K562 (cell line): ENCODE measurements around the gene ARID3A. TPM values are rescaled to one million over a fixed set of nuclear protein-coding genes. Genes with fewer than 3 reads are reported as not detected.
A peak's percentile ranks its signal among the peaks of the same experiment; 100 is the strongest.

ENCODE experiments used
- ATAC-seq: fragments of 200-7000 bp; cut with Tn5 transposase; 3 replicates; pipeline ENCODE4 v1.9.1; 2020; ENCODE audit warnings: moderate library complexity
- BruUV-seq: library from RNA; stranded (reverse); fragments of 400-500 nt; replicated peaks from 2 replicates; lab custom pipeline; 2021; lab: Mats Ljungman, UMichigan
- CTCF ChIA-PET: fragments of 300-600 bp; formaldehyde crosslinking; extraction: SDS; loops from one replicate; lab custom pipeline; 2021; ENCODE audit warnings: low intra/inter-chr PET ratio; lab: Yijun Ruan, JAX
- POLR2A ChIA-PET: fragments of 300-600, 350-650 bp; sonication (Branson Sonifier 250); formaldehyde crosslinking; extraction: SDS; loops from one replicate; lab custom pipeline; 2021; ENCODE audit warnings: antibody characterized with exemption, inconsistent platforms; lab: Yijun Ruan, JAX
- DNase-seq, 4 experiments: peaks; one replicate each; pipeline versions ENCODE4 v3.0.0 to v3.0.0-alpha.2; 2011 to 2018; ENCODE audit warnings: low spot score in 3 of 4, mixed read lengths in 3 of 4; ENCODE audit errors: extremely low read depth in 1 of 4
- FAIRE-seq: peaks from 2 replicates; lab custom pipeline; 2011; peaks lifted over from hg19 to GRCh38; lab: Jason Lieb, UNC
- H2AFZ ChIP-seq: 2 replicates; pipeline ENCODE4 v1.6.0; 2011; ENCODE audit warnings: low read depth, low read length, control low read depth, inconsistent platforms
- H3K27ac ChIP-seq: fragments of 200-600 bp; 3 replicates; pipeline ENCODE4 v1.8.0; 2011; ENCODE audit warnings: low read depth, mild to moderate bottlenecking, control low read depth, inconsistent platforms, low read length, moderate library complexity, mixed read lengths; ENCODE audit errors: extremely low read depth
- H3K27me3 ChIP-seq, 2 experiments: fragments of 300-600 bp in 1 of 2; 2 replicates in 1 of 2; 3 replicates in 1 of 2; pipeline versions ENCODE4 v1.6.0 to v1.8.0; 2011; ENCODE audit warnings: inconsistent platforms in 2 of 2, low read length in 2 of 2, mild to moderate bottlenecking in 1 of 2, mixed read lengths in 1 of 2, moderate library complexity in 1 of 2; ENCODE audit not compliant: control insufficient read depth in 2 of 2, insufficient read depth in 2 of 2
- H3K36me3 ChIP-seq: fragments of 300-600 bp; 3 replicates; pipeline ENCODE4 v1.8.0; 2011; ENCODE audit warnings: mild to moderate bottlenecking, low read length, inconsistent platforms; ENCODE audit not compliant: control insufficient read depth, insufficient read depth
- H3K4me1 ChIP-seq, 2 experiments: fragments of 200-600 bp in 1 of 2; replicated peaks in 1 of 2; 2 replicates in 1 of 2; 3 replicates in 1 of 2; pipeline versions ENCODE4 v1.5.1 to v1.8.0; 2011; ENCODE audit warnings: inconsistent platforms in 2 of 2, low read length in 2 of 2, mild to moderate bottlenecking in 1 of 2, mixed read lengths in 1 of 2, moderate library complexity in 1 of 2; ENCODE audit not compliant: control insufficient read depth in 2 of 2, insufficient read depth in 2 of 2
- H3K4me2 ChIP-seq: 2 replicates; pipeline ENCODE4 v1.6.1; 2011; ENCODE audit warnings: low read length, control low read depth, inconsistent platforms, mixed read lengths; ENCODE audit not compliant: insufficient read depth
- H3K4me3 ChIP-seq: fragments of 200-600 bp; sonication (generic), shearing (Covaris generic); 2 replicates; pipeline ENCODE4 v1.5.1; 2016; ENCODE audit warnings: control low read depth, inconsistent platforms
- H3K79me2 ChIP-seq: fragments of 200-600 bp; 3 replicates; pipeline ENCODE4 v1.8.0; 2011; ENCODE audit warnings: low read length, inconsistent platforms; ENCODE audit not compliant: control insufficient read depth, insufficient read depth
- H3K9ac ChIP-seq, 2 experiments: 2 replicates each; pipeline versions ENCODE4 v1.6.0 to v1.6.1; 2011; ENCODE audit warnings: low read depth in 2 of 2, low read length in 2 of 2, control low read depth in 1 of 2, inconsistent platforms in 1 of 2, mild to moderate bottlenecking in 1 of 2, mixed read lengths in 1 of 2; ENCODE audit not compliant: insufficient read depth in 1 of 2
- H3K9me1 ChIP-seq: one replicate; pipeline ENCODE4 v1.6.0; 2011; ENCODE audit warnings: inconsistent platforms, mild to moderate bottlenecking, low read length, moderate library complexity; ENCODE audit not compliant: control insufficient read depth, insufficient read depth
- H3K9me3 ChIP-seq: replicated peaks from 2 replicates; pipeline ENCODE4 v1.5.1; 2011; ENCODE audit warnings: low read depth, low read length, inconsistent platforms; ENCODE audit not compliant: control insufficient read depth, insufficient read depth
- H4K20me1 ChIP-seq: replicated peaks from 2 replicates; pipeline ENCODE4 v1.6.1; 2011; ENCODE audit warnings: low read length, inconsistent platforms, mixed read lengths; ENCODE audit not compliant: control insufficient read depth, insufficient read depth
- BMI1 ChIP-seq: fragments of 150-350 bp; IDR thresholded peaks from 2 replicates; pipeline ENCODE4 v1.6.1; 2014; ENCODE audit warnings: low read length
- BRF2 ChIP-seq: IDR thresholded peaks from 3 replicates; pipeline ENCODE4 v1.6.1; 2011; ENCODE audit warnings: borderline replicate concordance, mild to moderate bottlenecking; ENCODE audit not compliant: insufficient read length, insufficient read depth
- RFX1 ChIP-seq: fragments of 450-650 bp; IDR thresholded peaks from 2 replicates; pipeline ENCODE4 v1.6.1; 2016; ENCODE audit warnings: mild to moderate bottlenecking, moderate library complexity
- WGBS: fragments of 100-300 bp; shearing (Covaris generic); methylation state at CpG from one replicate; pipeline ENCODE4 v1.1.6; 2016; ENCODE audit warnings: low coverage, mixed read lengths; ENCODE audit not compliant: insufficient coverage; ENCODE audit errors: missing lambda C conversion rate; 5-methylcytosine and 5-hydroxymethylcytosine counted together
- in situ Hi-C: fragments of 300-500 bp; cut with MboI; formaldehyde crosslinking; loops from 4 replicates; pipeline ENCODE4 v1.15.0; 2018; ENCODE audit warnings: inconsistent platforms, mixed read lengths
- intact Hi-C: fragments of 100-400 bp; cut with micrococcal nuclease; formaldehyde crosslinking; loops from 2 replicates; pipeline ENCODE4 v1.14.2; 2022
- polyA plus RNA-seq, 8 experiments: library from polyadenylated mRNA; depleted of rRNA in 4 of 8; stranded (reverse) in 5 of 8; unstranded in 3 of 8; fragments of >200 nt; fragmentation: Nextera tagmentation in 2 of 8; fragmentation: Illumina TruSeq in 1 of 8; extraction: Ambion mirVana in 2 of 8; extraction: Trizol in 1 of 8; gene quantifications; 2 replicates each; pipeline versions ENCODE4 v1.2.1 to v1.2.3, GENCODE V29; 2011 to 2014; ENCODE audit warnings: inconsistent platforms in 1 of 8, missing spikeins in 1 of 8
- total RNA-seq, 7 experiments: library from RNA; depleted of rRNA in 6 of 7; stranded (reverse); fragments of >200 nt in 6 of 7; fragmentation: Illumina TruSeq in 2 of 7; extraction: Trizol in 2 of 7; gene quantifications; 2 replicates each; pipeline versions ENCODE4 v1.2.1 to v1.2.3, GENCODE V29; 2011 to 2021; ENCODE audit warnings: low replicate concordance in 1 of 7
- TF ChIP-seq, protein P1 (sequence below): sonication (generic); formaldehyde crosslinking; IDR thresholded peaks from 2 replicates; pipeline ENCODE4 v1.8.1; 2023; ENCODE audit warnings: mild to moderate bottlenecking, missing genetic modification reagents

Gene ARID3A
- total and polyA plus RNA-seq, 9 of the 15 experiments (the other 6 are each of a cell fraction or from before 2014, with no cell fraction given) = 1.4 to 118 (median 31.2) TPM

GRCh38 chr19:887072-887471, 38.8 kb upstream of the ARID3A start:
- TF ChIP-seq, protein P1, sequence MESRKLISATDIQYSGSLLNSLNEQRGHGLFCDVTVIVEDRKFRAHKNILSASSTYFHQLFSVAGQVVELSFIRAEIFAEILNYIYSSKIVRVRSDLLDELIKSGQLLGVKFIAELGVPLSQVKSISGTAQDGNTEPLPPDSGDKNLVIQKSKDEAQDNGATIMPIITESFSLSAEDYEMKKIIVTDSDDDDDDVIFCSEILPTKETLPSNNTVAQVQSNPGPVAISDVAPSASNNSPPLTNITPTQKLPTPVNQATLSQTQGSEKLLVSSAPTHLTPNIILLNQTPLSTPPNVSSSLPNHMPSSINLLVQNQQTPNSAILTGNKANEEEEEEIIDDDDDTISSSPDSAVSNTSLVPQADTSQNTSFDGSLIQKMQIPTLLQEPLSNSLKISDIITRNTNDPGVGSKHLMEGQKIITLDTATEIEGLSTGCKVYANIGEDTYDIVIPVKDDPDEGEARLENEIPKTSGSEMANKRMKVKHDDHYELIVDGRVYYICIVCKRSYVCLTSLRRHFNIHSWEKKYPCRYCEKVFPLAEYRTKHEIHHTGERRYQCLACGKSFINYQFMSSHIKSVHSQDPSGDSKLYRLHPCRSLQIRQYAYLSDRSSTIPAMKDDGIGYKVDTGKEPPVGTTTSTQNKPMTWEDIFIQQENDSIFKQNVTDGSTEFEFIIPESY (CRISPR knock-in tag) = 0 out of 2 replicates have a peak, but pooled peaks have one; percentile 22
- TF ChIP-seq RFX1 (peak; percentile 89), BRF2 (no peak), BMI1 (peak; percentile 47; the same call in 1 of the 2 replicates)
- peak; percentile 54 for FAIRE-seq
- no peaks in the 10 kb centered on the region for H3K9me1 ChIP-seq
- 88% methylated on average over 15 of the region's 16 CpGs for WGBS
- no peak overlapping the region for H3K4me2 ChIP-seq
- no peak overlapping the region for H3K27ac ChIP-seq
- H3K4me3 ChIP-seq = no peak overlapping the region
- ChIA-PET POLR2A (no interaction called here), CTCF (no interaction called here)
- H3K4me1 ChIP-seq = peaks cover 5 to 81% of the 10 kb centered on the region in 2 experiments; a peak in 4 of 5 replicates
- no peak overlapping the region for H3K9ac ChIP-seq
- H3K27me3 ChIP-seq = no peaks in the 10 kb centered on the region
- H3K9me3 ChIP-seq = no peaks in the 10 kb centered on the region
- no peak overlapping the region for H2AFZ ChIP-seq
- H3K36me3 ChIP-seq = peaks cover 83% of the 10 kb centered on the region
- in situ Hi-C loops = no loop called here
- H3K79me2 ChIP-seq = peaks cover 32% of the 10 kb centered on the region
- peaks cover 4% of the 10 kb centered on the region; the same call in 1 of the 2 replicates for H4K20me1 ChIP-seq
- ATAC-seq = no peak
- DNase-seq = no peak
- intact Hi-C loops = no loop called here
- no TSS peak for BruUV-seq
